Medulla oblongata (tissue), 1 donor: ENCODE measurements around the gene RNF130.
A peak's percentile ranks its signal among the peaks of the same experiment; 100 is the strongest.

ENCODE experiments used
- DNase-seq: peaks from one replicate; pipeline ENCODE4 v3.0.0-alpha.2; 2015; ENCODE audit errors: extremely low spot score

RNF130 gene

GRCh38 chr5:180084638-180085561 is 13.3 kb upstream of the RNF130 start:
- peak; percentile 35 for DNase-seq

- DNase-seq: no peak
These were observed 12.0 kb upstream of the RNF130 start for GRCh38 chr5:180083529-180084060.

- no peak for DNase-seq
These were observed 11.3 kb upstream of the RNF130 start for GRCh38 chr5:180082633-180083420.

DNA sequence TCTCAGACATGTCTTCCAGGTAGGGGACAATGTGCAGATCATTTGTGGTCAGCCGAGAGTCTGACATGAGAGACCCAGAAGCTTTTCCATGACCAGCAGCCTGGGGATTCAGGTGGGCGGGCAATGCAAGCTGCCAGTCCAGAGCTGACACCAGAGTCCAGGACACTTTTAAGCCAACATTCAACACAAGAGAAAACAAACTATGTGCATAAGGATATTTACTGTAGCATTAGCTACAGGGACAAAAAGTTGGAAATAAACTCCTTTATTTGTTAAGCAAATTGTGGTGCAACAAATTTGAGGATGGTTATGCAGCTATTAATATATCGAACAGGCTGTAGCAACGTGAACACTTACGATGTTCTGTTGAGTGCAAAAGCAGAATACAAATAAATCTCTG is 9.9 kb upstream of the RNF130 start:
- DNase-seq: no peak

DNA sequence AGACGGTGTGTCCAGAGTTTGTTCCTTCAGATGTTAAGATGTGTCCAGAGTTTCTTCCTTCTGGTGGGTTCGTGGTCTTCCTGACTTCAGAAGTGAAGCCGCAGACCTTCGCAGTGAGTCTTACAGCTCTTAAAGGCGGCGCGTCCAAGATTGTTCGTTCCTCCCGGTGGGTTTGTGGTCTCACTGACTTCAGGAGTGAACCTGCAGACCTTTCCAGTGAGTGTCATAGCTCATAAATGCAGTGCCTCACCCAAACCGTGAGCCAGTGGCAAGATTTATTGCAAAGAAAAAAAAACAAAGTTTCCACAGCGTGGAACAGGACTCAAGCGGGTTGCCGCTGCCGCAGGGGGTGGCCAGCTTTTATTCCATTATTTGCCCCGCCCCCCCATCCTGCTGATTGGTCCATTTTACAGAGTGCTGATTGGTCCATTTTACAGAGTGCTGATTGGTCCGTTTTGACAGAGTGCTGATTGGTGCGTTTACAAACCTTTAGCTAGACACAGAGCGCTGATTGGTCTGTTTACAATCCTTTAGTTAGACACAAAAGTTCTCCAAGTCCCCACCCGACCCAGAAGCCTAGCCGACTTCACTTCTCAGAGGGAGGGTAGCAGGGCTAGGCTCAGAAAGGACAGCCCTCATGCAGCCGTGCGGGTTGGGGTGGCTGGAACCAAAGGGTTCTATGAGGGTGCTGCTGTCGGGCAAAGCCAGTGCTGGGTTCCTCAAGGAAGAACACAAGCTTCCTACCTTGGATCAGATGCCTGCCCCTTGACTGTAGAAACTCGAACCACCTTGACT is 9.1 kb upstream of the RNF130 start:
- DNase-seq: no peak

DNA sequence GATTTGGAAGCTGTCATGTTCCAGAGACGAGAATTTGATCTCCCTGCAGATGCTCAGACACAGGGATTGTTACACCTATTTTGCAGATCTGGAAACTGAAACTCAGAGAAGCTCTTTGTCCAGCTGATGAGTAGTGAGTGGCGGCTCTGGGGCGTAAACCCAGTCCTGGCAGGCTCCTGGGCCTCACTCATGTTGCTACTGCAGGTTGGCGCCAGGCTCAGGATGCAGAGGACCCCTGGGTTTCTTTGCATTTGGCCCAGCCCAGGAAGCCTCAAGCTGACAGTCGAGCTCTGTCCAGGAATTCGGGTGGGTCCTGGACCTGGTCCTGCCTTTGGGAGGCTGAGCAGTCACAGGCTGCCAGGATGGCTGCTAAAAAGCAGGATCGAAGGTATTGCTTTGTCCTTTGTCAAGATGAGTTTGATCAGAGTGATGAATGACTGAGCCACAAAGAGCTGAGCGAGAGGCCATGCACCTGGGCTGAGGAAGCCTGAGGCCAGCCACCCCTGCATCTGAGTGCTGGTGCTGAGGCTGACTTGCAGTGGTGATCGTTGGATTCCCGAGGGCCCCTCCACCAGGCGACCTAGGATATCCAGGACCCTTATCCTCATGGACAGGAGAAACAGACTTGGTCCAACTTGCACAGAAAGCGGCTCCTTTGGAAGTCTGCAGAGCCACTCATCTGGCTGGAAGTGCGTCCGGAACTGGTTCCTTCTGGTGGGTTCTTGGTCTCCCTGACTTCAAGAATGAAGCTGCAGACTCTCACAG is 8.3 kb upstream of the RNF130 start:
- no peak for DNase-seq

DNA sequence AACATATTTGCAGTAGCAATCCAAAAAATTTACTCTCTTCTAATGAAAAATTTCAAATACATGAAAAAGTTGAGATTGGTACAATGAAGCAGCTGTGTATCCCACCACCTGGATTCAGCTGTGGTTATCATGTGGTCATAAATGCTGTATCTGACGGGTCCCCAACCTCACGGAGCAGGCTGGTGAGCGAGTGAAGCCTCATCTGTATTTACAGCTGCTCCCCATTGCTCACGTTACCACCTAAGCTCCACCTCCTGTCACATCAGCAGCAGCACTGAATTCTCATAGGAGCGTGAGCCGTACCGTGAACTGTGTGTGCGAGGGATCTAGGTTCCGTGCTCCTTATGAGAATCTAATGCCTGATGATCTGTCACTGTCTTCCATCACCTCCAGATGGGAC is 6.8 kb upstream of the RNF130 start:
- no peak for DNase-seq

DNA sequence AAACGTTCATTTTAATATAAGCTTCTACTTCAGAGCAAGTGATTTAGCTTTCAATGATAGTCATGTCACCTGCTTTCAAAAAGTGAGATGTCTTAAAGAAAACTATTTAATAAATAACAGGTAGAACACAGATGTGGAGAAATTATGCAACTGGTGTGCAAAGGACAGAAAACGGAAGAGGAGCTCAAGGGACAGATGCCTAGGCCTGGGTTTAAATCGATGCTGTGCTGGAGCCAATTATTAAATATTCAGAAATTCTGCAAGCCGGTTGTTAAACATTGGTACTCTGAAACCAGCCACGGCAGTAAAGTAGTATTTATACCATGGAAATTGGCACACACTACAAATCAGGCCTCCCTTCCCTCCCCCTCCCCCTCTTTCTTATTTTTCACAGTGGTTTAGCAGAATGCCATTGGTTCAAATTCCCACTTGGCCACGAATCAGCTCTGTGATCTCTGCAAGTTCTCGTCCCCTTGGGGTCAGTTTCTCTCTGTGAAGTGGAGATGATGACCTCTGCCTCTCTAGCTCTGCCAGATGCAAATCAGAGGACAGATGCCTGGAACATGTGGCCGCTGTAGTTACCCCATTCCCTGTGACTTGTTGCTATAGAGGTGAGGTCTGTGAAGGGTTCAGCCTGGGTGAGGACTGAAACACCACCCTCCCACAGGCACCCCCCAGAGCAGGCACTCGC is 6.2 kb upstream of the RNF130 start:
- DNase-seq: no peak

- no peak for DNase-seq
These were observed 4.1 kb upstream of the RNF130 start for GRCh38 chr5:180075703-180076102.

GRCh38 chr5:180074462-180074861 is 2.9 kb upstream of the RNF130 start:
- DNase-seq: no peak

DNA sequence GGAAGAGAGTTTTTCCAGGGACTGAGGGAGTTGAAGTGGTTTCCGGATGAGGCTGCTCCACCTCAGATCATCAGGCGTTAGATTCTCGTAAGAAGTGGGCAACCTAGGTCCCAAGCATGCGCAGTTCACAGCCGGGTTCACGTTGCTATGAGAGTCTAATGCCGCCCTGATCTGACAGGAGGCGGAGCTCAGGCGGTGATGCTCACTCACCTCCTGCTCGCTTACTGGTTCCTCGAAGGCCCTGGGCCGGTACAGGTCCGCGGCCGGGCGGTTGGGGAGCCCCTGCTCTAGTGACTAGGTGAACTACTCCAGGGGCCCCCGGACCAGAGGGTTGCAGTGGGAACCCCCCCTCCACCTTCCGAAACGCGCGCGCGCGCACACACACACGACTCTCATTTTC is 997 bp upstream of the RNF130 start:
- no peak for DNase-seq

DNA sequence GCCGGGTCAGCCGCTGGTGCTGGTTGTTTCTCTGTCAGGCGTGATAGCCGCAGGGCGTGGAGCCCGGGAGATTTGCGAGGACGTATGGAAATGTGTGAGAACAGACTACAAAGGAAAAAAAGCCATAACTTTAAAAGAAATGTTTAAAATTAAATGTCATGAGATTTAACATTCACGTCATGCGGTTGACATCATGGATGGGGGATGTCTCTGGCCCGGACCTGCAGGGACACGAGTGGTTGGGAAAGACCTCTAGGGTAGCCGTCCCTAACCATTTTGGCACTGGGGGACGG is 643 bp upstream of the RNF130 start:
- DNase-seq: no peak

DNA sequence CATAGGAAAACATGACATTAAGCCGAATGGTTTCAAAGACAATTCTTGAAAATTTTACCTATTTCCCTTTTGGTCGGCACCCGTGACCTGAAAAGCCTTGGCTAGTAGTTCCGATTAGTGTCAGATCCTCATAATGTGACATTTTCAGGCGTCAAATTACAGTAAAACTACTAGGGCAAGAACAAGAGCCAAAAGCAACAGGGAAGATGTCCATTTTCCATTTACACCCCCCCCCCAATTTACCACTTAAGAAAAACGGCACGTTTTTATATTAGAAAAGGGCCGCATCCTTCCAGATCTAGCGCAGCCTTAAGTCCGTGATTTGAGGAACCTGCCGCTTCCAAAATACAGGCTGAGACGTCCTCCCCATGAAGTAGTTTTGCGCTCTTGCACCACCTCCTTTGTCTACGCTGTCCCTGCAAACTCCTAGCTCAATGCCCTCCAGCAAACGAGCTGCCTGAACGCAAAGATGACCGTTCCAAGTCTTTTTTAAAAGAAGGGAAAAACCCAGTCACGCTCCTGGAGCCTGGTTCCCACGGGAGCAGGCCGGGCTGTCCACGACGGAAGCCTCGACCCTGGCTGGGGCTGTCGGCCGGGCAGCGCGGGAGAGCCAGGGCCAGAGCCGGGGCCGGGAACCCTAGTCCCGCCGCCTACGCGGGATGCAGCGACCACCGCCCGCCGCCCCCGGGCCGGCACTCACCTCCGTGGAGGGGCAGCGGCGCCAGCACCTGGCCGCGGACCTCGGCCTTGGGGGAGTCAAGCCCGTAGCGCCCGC is 616 bp downstream of the RNF130 start:
- DNase-seq: peak; percentile 75

- DNase-seq: peak; percentile 97
These were observed 1.8 kb downstream of the RNF130 start for GRCh38 chr5:180069589-180070247.

DNA sequence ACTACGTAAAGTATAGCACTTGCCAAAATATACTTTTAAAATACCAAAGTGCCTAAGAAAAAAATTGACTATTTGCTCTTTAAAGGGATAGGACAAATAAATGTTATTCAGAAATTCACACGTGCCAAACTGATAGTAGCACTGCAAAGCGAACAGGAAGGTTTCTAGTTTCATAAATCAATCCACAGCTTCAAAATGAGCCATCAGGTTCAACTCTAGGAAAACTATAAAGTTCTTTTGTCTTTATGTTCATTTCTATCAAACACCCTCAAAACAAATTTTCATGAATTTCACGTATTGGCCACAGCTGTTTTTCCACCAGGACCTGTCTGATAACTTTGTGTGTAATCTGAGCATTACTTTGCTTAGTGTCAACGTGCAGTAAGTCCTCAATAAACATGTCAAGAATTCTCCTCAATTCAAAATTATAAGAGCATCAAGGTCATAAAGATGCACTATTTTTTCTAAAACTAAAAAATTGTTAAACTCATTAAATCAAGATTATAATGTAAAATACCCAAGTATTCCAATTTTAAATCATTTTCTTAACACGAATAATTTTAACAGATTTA is 3.0 kb downstream of the RNF130 start:
- no peak for DNase-seq

DNA sequence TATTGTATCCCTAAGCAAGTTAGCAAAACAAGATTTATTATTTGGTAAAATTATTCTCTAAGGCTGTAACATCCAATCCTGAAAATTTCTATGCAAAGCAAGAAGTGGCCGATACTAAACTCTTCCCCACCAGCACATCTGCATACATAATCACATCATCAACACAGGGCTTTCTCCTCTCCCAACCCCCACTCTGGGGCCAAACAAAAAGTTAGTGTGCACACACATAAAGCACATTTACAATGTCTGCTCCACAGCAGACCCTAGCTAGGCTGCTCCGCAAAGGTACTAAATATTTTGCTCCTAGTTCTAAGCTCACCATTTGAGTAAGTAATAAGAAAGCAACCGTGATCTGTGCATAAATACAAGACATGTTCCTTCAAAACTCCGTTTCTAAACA is 3.6 kb downstream of the RNF130 start:
- DNase-seq: peak; percentile 86

- no peak for DNase-seq
These were observed 11.4 kb downstream of the RNF130 start for GRCh38 chr5:180060192-180060591.

DNA sequence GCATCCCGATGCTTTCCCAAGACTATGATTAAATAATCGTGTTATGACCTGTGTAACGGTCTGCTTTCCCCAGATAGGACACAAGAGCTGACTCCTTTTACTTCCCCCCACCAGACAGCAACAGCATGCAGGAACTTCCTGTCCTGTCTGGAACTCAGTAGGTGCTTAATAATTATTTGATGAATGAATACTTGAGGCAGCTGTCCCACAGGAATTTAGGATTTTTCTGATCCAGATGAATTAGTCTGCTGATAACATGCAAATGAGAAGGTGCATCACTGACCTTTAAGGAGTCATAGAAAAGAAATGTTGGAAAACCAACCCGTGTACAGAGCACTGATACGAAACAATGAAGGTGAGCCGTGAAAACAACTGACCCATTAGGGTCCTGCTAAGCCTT is 12.2 kb downstream of the RNF130 start:
- no peak for DNase-seq

DNA sequence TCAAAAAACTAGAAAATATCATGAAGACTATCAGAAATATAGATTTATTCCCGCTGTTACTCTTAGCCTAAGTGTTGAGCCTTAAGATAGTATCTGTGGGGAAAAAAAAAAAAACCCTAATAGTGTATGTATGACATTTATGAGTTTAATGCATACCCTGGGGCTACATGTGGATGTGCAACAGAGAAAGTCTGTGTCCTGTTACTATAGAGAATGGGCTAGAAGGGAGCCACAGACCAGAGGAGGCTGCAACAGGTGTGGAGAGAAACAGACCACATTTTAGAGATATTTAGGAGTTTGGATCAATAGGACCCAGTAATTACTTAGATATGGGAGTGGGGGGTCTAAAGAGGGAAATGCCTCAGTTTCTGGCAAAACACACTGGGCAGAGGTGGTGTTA is 15.4 kb downstream of the RNF130 start:
- DNase-seq: no peak
